Muscle layer of colon (tissue), 2 donors: Measurements from ENCODE around the gene PLPP7.
A peak's percentile ranks its signal among the peaks of the same experiment; 100 is the strongest.
"Not testable (repeated sequence)": the region's sequence is repeated elsewhere in the genome, so short reads cannot be mapped to it uniquely, and the experiment has no call there.

ENCODE experiments used
- H3K27ac ChIP-seq: one replicate; pipeline ENCODE4 v1.7.0; 2013; ENCODE audit warnings: low read depth, mild to moderate bottlenecking, low read length, moderate library complexity
- H3K27me3 ChIP-seq, 2 donors: one replicate each; pipeline ENCODE4 v1.7.0; 2013; ENCODE audit warnings: low read length in 2 of 2, mild to moderate bottlenecking in 2 of 2; ENCODE audit not compliant: insufficient read depth in 2 of 2, control insufficient read depth in 1 of 2
- H3K36me3 ChIP-seq: one replicate; pipeline ENCODE4 v1.7.0; 2013; ENCODE audit warnings: mild to moderate bottlenecking, low read length; ENCODE audit not compliant: insufficient read depth
- H3K4me1 ChIP-seq: one replicate; pipeline ENCODE4 v1.7.0; 2013; ENCODE audit warnings: mild to moderate bottlenecking, low read length; ENCODE audit not compliant: insufficient read depth
- H3K4me3 ChIP-seq, 2 donors: one replicate each; pipeline ENCODE4 v1.7.0; 2013; ENCODE audit warnings: low read length in 2 of 2, low read depth in 1 of 2, mild to moderate bottlenecking in 1 of 2, moderate library complexity in 1 of 2
- H3K9ac ChIP-seq: one replicate; pipeline ENCODE4 v1.7.0; 2013; ENCODE audit warnings: low read length
- H3K9me3 ChIP-seq: one replicate; pipeline ENCODE4 v1.7.0; 2013; ENCODE audit warnings: mild to moderate bottlenecking, low read length
- donor health status: abdominal sarcoma.
- donor health status: Adenocarcinoma of cecum.

PLPP7 gene

GRCh38 chr9:131271016-131271273, 18.6 kb upstream of the PLPP7 start:
- not testable (repeated sequence) for H3K27ac ChIP-seq

GRCh38 chr9:131271506-131271931, 18.0 kb upstream of the PLPP7 start:
- H3K4me1 ChIP-seq, result no peaks in the 10 kb centered on the region
- no peak overlapping the region for H3K9ac ChIP-seq
- H3K27me3 ChIP-seq, result peaks cover 0 to 28% of the 10 kb centered on the region in 2 donors
- no peak overlapping the region for H3K27ac ChIP-seq
- H3K36me3 ChIP-seq, result no peaks in the 10 kb centered on the region
- H3K4me3 ChIP-seq, result no peak overlapping the region
- H3K9me3 ChIP-seq, result no peaks in the 10 kb centered on the region

More at GRCh38 chr9:131271016-131271273, 18.6 kb upstream of the PLPP7 start:
- peaks cover 0 to 27% of the 10 kb centered on the region in 2 donors for H3K27me3 ChIP-seq
- H3K9ac ChIP-seq, H3K9me3 ChIP-seq, H3K4me1 ChIP-seq, H3K4me3 ChIP-seq, H3K36me3 ChIP-seq: not testable (repeated sequence)

GRCh38 chr9:131272212-131272611, 17.3 kb upstream of the PLPP7 start:
- Histone ChIP-seq H3K36me3 (no peaks in the 10 kb centered on the region), H3K27me3 (peaks cover 0 to 28% of the 10 kb centered on the region in 2 donors), H3K4me1 (no peaks in the 10 kb centered on the region), H3K4me3 (no peak overlapping the region), H3K9me3 (no peaks in the 10 kb centered on the region), H3K9ac (no peak overlapping the region), H3K27ac (no peak overlapping the region)

GRCh38 chr9:131273146-131273855, 16.2 kb upstream of the PLPP7 start:
- Histone ChIP-seq H3K4me3 (no peak overlapping the region), H3K27me3 (peaks cover 0 to 28% of the 10 kb centered on the region in 2 donors), H3K9me3 (no peaks in the 10 kb centered on the region), H3K4me1 (no peaks in the 10 kb centered on the region), H3K9ac (no peak overlapping the region), H3K27ac (no peak overlapping the region), H3K36me3 (no peaks in the 10 kb centered on the region)

GRCh38 chr9:131273856-131274673, 15.5 kb upstream of the PLPP7 start:
- Histone ChIP-seq H3K27ac (no peak overlapping the region), H3K9me3 (no peaks in the 10 kb centered on the region), H3K36me3 (no peaks in the 10 kb centered on the region), H3K9ac (no peak overlapping the region), H3K4me3 (no peak overlapping the region), H3K4me1 (no peaks in the 10 kb centered on the region), H3K27me3 (peaks cover 0 to 28% of the 10 kb centered on the region in 2 donors)

- H3K36me3 ChIP-seq, result no peaks in the 10 kb centered on the region
- no peak overlapping the region for H3K9ac ChIP-seq
- no peaks in the 10 kb centered on the region for H3K9me3 ChIP-seq
- no peak overlapping the region for H3K4me3 ChIP-seq
- H3K27me3 ChIP-seq, result peaks cover 0 to 28% of the 10 kb centered on the region in 2 donors
- H3K4me1 ChIP-seq, result no peaks in the 10 kb centered on the region
- no peak overlapping the region for H3K27ac ChIP-seq
Observed at GRCh38 chr9:131274674-131275331, 14.7 kb upstream of the PLPP7 start.

- no peak overlapping the region for H3K9ac ChIP-seq
- H3K4me3 ChIP-seq, result peak overlapping the region in 1 of 2 donors; percentile 11
- no peaks in the 10 kb centered on the region for H3K9me3 ChIP-seq
- peak overlapping the region; percentile 14 for H3K27ac ChIP-seq
- no peaks in the 10 kb centered on the region for H3K36me3 ChIP-seq
- H3K4me1 ChIP-seq, result no peaks in the 10 kb centered on the region
- H3K27me3 ChIP-seq, result peaks cover 0 to 33% of the 10 kb centered on the region in 2 donors
Observed at GRCh38 chr9:131275332-131276093, 14.0 kb upstream of the PLPP7 start.

GRCh38 chr9:131276094-131276888, 13.2 kb upstream of the PLPP7 start, which contains the start of gene FAM78A:
Gene FAM78A, minus strand, starts transcription at chr9:131276510. Its CDS starts 331 bp downstream, at chr9:131276179.
- Histone ChIP-seq H3K9ac (no peak within 1 kb of the TSS), H3K27ac (peak within 1 kb of the TSS; percentile 14), H3K4me3 (peak within 1 kb of the TSS; percentile 32 to 71), H3K9me3 (no peaks in the 10 kb centered on the region), H3K4me1 (no peaks in the 10 kb centered on the region), H3K36me3 (no peaks in the 10 kb centered on the region), H3K27me3 (peaks cover 0 to 37% of the 10 kb centered on the region in 2 donors)

- peak overlapping the region in 1 of 2 donors; percentile 71 for H3K4me3 ChIP-seq
- no peaks in the 10 kb centered on the region for H3K4me1 ChIP-seq
- no peaks in the 10 kb centered on the region for H3K36me3 ChIP-seq
- H3K9me3 ChIP-seq, result no peaks in the 10 kb centered on the region
- peaks cover 1 to 43% of the 10 kb centered on the region in 2 donors for H3K27me3 ChIP-seq
- no peak overlapping the region for H3K9ac ChIP-seq
- no peak overlapping the region for H3K27ac ChIP-seq
Observed at GRCh38 chr9:131276891-131277286, 12.6 kb upstream of the PLPP7 start.

GRCh38 chr9:131277287-131277909, 12.1 kb upstream of the PLPP7 start:
- Histone ChIP-seq H3K27ac (no peak overlapping the region), H3K9ac (no peak overlapping the region), H3K4me1 (no peaks in the 10 kb centered on the region), H3K9me3 (no peaks in the 10 kb centered on the region), H3K36me3 (no peaks in the 10 kb centered on the region), H3K4me3 (peak overlapping the region; percentile 32 to 71), H3K27me3 (peaks cover 6 to 44% of the 10 kb centered on the region in 2 donors)
